Cerebellar cortex (tissue), 1 donor: Measurements from ENCODE around the gene COL4A1.

Experiments used
- DNase-seq: peaks from one replicate; pipeline ENCODE4 v3.0.0-alpha.2; 2015; ENCODE audit warnings: low spot score

The COL4A1 gene

DNA sequence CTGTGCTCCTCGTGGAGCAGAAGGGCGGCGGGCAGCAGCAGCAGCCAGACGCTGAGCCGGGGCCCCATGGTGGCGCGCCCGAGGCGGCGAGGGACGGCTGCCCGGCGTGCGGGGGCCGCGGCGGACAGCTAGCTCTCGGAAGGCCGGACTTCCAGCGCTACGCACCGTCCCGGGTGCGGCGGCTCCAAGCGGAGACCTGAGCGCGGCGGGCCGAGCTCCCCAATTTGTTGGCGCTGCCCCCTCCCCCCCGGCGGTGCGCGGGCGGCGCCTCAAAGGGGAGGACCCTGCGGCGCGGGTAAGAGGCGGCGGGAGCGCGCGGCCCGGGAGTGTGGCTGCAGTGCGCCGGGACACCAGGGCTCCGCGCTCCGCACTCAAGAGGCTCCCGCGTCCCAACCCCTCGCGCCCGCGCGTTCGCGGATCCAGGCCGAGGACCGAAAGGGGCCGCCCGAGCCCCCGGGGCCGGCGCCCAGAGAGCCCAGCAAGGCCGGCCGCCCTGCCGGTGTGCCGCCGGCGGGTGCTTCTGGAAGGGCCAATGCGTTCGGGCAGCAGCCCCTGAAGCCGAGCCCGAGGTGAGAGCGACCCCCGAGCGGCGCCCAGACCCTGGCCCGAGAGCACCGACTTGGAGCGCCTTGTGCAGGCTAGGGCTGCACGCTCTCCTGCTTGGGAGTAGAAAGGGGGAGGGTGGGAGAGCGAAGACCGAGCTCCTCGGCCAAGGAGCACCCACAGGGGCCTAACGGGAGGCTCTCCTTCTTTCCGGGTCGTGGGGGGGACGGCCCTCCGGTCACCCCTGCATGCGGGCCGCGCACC is at the start of gene COL4A1, which contains the start of gene COL4A2:
COL4A1 (minus strand) TSS at position 198 of the 807 bp plus-strand sequence; CDS start at position 68, 130 bp downstream.
COL4A2 (plus strand) TSS at position 325 of the 807 bp plus-strand sequence. CDS start 620 bp downstream, outside the sequence.
- DNase-seq, result no peak

DNA sequence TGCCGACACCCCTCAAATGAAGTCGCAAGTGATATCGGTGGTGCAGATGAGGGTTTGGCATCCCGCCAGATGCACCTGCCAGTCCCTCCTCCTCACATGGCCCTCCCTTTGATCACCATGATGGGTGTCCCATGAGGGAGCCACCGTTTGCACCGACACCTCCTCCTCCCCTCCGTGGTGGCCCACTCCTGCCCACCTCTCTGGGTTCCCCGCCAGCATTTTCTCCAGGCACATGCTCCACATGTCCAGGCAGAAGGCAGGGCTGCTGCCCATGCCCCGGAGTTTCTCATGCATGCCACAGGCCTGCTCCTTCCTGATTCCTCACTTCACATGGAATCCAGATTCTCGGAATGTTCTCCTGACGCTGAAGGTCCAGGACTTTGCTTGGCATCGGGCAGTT is 49.4 kb upstream of the COL4A1 start:
- DNase-seq, result no peak

DNA sequence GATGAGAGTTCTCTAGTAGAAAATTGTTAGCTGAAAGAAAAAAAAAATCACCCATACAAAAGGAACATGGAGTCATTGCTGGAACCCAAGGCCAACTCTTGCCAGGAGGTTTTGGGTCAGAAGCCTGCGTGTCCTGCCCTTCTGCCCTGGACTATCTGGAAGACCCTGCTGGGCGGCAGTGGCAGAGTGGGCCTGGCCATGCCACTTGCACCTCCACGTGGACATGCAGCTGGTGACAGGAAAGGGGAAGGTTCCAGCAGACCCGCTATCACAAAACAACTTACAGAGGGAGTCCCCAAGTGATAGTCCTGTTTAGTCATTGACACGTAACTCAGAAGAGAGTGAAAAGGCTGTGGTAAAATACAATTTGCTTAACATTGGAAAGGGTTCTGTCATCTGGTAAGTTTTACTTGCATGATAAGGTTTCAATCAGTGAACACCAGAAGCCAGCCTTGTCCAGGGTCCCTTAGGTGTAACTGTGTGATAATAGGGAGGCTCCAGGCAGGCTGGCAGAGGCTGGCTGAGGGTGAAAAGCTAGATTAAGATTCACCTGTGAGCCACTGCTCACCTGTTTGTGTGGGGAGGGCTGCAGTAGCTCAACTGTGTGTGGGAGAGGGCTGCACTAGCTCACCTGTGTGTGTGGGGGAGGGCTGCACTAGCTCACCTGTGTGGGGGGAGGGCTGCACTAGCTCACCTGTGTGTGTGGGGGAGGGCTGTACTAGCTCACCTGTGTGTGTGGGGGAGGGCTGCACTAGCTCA is 47.9 kb upstream of the COL4A1 start:
- no peak for DNase-seq

DNA sequence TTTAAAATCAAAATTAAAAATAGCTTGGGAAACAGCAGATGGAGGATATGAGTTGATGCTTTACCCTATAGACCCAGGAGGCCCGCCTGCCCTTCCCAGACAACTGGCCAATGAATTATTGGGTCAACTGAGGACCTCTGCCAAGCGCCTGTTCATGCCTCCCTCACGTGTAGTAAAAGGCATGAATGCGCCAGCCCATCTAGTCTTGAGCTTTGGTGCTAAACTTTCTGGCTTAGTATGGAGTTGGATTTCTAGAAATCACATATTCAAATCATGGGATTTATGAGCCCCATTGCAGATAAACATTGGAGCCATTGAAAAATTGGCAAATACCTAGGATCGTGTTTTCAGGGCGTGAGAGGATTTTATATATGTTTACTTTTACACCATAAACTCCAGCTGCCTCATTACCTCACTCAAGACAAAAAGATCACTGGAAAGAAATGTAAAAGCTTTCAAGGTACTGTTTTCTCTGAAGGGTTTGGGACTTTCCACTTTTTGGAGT is 47.2 kb upstream of the COL4A1 start:
- no peak for DNase-seq

DNA sequence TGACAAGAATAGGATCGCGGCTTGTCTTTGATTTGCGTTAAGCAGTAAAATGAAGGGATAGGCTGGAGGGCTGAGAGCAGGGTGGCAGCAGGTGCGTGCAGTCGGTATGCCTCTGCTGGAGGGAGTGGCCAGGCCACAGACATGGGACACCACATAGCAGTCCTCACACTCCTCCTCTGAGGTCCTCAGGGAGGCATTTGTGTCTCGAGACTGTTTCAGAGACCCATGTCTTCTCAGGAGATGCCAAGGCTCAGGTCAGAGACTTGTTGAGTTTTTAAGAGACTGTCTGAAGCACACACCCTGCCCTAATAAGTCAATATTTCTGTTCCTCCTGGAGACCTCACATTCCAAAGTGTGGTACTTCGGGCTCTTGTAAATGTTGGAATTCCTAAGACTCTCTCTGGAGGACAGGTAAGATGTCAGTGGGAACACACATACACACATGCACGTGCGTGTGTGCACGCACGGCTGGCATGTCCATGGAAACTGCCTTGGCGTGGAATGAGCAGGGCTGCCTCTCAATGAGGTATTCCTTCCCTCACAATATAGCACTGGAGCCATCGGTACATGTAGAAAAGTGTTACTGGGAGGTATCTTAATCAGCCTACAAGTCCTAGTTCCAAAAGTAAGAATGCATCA is 46.5 kb upstream of the COL4A1 start:
- no peak for DNase-seq

DNA sequence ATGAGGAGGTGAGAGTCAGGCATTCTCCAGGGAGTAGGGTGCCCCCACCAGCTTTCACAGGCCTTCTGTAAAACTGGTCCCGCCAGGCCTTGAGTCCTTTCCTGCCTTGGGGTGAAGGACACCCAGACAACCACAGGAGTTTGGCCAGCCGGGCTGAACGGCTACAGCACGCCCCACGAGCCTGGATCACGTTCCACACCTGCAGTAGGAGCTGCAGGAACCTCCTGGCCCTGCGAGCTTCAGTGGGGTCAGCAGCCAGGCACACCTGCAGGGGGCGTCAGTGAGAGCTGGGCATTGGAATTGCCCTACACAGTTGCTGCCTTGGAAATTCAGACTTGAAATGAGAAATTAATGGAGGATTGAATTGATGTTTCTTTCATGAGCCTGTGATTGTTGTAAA is 45.8 kb upstream of the COL4A1 start:
- DNase-seq, result no peak

DNA sequence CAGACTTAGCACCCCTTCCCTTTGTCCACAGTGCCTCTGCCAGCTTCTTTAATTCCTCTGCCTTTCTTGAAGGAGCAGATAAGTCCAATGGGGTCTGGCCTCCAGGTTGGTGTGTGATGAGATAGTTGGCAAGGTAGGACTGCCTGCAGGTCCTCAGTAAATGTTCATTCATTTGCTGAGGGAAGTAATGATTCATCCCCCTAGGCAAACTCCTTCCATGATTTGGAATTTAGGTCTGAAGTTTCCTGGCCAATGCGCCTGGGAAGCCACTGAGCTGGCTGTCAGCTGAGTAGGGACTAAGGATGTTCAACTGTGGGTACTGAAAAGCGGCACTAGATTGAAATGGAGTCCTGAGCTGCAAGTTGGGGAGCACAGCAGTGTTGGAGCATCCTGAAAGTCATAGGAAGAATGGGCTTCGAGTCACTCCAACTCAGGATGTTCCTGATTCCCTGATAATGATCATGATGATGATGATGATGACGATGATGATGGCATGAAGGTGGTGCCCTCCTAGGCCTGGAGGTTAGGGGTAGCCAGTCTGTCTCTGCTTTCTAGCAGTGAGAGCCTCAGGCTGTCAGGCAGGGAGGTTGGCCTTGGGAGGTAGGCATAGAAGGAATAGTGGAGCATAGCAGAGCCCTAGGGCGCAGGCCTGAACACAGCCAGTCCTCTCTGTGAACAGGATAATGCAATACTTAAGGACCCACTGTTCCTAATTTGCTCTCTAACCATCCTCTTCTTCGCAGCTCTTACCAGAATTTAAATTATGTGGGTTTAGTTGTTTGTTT is 44.9 kb upstream of the COL4A1 start:
- DNase-seq, result no peak

DNA sequence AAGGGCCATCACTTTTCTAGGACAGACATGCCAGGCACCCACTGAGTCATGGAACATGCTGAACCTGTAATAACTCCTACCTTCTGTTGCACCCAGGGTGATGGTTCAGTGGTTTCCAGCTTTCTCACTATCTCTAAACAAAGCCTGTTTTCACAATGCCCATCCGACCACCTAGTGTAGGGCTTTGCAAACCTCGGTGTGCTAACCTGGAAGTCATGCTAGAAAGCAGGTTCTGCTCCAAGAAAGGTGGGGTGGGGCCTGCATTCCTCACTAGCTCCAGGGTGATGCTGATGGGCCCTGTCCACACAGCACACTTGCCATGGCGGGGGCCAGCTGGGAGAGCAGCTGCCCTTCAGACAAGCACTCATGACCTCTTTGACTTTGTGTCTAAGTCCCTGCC is 43.6 kb upstream of the COL4A1 start:
- DNase-seq, result no peak

DNA sequence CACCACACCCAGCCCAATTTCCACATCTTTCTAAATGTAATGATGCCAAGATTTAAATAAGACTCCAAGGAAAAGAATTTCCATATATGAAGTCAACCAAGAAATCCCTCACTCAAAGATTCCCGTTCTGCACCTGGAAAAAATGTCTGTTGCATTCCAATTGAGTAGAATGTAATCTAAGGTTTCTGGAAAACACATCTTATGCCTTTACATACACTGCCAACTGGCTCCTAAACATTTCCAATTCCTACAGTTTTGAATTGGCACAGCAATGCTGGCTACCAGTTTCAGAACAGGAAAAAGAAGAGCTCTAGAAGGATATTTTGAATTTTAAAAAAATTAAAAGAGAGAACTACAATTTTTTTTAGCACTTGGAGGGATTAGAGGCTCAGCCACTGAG is 43.1 kb upstream of the COL4A1 start:
- DNase-seq, result no peak

DNA sequence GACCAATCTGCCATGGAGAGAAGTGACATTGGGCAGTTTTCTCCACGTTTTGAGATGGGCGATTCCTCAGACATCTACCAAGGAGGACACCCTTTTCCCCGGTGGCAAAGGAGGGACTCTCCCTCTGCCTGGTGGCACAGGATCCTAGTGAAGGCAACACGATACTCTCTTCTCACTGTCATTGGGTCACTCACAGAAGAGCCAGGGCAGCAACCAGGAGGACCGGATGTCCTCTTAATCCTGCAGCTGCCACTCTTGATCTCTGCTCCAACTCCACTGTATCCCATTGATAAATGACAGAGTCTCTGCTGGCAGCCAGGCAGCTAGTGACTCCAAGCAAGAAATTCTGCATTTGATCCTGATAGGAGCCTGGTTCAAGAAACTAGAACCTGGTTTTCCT is 42.3 kb upstream of the COL4A1 start:
- no peak for DNase-seq

DNA sequence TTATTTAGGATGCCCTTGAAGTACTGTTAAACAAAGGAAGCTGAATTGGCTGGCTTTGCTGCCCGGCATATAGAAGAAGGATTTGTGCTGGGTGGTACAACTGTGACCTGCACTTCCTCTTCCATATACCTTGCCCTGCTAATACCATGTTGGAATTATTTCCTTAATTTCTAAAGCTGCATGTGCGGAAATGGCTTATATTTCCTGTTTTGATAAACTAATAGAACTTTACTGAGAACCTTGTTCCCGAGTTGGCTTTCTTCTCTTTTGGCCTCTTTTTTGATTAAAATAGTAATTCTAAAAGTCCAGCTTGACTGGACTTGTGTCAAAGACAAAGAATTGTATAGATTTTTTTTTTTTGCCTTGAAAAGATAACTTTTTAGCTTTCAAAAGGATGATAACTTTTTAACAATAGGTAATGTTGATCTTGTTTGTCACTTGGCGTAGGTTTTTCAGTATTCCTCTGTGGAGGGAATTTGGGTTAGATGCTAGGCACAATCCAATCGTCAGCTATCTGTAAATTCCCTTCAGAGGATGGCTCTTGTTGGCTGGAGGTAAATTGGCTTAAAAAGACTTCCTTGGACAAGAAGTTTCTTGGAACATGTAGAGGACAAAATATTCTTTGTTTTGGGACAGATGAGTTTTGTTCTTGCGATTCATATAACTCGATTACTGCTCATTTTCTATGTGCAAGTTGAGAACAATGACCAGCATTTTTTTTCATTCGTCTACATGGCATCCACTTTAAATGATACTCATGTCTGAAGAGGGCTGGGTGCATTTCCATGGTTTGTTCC is 41.5 kb upstream of the COL4A1 start:
- no peak for DNase-seq

DNA sequence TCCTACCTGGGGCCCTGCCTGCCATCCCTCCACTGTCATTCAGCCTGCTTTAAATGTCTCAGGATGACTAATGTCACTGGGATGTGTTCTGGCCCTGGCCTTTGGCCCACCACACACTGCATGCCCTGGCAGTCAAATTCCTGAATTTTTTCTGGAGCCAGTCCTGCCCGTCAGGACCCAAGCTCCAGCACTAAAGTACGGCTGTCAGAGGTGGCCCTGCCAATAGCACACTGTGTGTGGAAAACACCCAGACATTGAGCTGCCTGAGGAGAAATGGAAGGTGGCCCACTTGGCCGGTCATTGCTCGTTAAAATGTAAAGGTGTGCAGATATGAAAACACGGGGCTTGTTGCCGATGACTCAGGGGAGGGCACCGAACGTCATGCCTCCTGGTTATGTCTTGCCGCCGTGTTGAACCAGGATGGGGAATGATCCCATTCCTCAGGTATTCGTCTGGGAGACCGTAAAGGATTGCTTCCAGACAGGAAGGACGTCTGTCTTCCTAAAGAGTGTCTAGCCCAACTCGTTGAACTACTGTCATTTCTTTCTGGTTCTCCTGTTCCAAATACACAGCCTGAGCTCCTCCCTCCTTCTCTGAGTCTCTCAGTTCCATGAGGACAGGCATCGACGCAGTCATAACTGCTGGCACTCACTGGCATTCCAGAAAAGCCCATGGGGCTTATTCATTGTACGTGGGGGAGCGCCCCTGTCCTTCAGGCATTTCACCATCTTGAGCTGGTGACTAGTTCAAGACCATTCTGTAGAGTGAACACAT is 40.8 kb upstream of the COL4A1 start:
- no peak for DNase-seq

DNA sequence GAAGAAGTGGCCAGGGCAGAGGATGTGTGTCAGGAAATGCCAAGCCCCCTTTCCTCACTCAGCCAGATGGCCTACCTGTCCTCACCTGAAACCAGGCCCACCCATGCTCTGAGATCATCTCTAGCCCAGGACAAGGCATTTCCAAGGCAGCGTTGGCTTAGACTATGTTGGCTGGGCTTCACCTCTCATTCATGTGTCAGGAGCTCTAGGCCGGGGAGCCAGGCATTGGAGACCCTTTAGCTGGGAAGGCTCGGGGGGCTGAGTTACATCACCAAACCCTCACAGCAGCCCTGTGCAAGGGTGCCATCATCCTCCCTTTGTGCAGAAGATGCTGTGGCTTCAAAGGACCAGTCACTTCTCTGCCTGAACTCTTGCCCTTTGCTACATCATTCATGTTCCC is 40.1 kb upstream of the COL4A1 start:
- no peak for DNase-seq

DNA sequence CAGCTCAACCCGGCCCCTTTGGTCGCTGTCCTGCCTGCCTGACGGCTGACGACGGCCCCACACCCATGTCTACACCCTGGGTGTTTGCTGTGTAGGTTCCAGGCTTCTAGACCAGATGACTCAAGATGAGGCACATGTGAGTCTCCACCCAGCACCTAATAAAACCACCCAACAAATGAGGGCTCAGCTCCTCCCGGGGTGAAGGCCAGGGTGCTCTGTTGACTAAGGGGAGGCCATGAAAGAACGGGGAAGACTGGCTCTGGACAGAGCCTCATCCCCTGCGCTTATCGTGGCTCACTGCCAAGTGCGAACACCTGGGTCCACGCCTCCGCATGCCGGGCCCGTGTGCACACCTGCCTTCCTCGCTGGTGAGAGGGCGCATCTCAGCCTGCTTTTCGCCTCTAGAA is 39.7 kb upstream of the COL4A1 start:
- no peak for DNase-seq

DNA sequence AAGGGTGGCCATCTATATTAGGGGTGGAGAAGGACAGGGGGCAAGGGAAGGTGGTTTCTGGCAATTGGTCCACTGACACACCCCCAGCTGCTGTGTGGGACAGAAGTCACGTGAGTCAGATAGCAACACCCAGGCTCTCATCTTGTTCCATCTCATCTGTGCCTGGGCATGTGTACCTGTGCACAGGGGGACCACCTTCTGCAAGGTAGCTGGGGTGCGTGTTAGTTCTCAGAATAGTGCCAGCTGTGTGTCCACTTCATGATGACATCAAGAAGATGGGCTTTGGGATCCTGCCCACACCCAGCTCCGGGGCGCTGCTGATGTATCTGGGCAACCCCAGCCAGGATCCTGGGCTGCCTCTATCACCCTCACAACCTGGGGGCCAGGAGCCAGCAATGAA is 38.7 kb upstream of the COL4A1 start:
- DNase-seq, result no peak

DNA sequence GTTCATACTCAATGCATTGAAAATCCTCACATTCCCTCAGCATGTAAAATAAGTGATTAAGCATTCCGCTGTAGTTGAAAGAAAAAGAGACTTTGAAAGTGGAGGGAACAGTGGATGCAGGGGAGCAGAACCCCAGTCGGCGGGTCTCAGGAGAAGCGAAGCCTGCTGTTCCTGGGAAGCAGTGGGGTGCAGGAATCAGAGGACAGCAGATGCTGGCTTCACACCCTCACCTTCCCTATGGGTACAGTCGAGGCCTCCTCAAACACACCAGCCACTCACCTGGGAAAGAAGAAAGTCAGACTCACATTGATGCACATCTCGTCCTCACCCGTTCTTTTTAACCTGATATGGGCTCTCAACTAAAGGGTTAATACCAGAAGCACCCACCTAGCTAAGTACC is 38.3 kb upstream of the COL4A1 start:
- DNase-seq, result no peak

DNA sequence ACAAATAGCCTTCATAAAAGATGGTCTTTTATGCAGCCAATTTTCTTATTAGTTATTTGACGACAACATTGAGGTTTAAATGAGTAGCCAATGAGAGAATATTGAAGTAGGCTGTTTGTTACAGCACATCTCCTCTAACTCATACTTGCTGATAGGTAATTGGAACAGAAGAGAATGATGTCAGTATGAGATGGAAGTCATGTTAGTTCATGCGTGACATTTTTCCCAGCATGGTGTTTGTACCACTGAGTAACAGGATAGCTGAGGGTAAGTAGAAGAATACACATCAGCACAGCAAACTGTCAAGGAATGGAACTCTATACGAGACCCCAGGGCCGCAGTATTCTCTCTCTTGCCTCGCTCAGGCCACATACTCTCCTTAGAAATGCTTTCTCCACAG is 37.4 kb upstream of the COL4A1 start:
- no peak for DNase-seq

DNA sequence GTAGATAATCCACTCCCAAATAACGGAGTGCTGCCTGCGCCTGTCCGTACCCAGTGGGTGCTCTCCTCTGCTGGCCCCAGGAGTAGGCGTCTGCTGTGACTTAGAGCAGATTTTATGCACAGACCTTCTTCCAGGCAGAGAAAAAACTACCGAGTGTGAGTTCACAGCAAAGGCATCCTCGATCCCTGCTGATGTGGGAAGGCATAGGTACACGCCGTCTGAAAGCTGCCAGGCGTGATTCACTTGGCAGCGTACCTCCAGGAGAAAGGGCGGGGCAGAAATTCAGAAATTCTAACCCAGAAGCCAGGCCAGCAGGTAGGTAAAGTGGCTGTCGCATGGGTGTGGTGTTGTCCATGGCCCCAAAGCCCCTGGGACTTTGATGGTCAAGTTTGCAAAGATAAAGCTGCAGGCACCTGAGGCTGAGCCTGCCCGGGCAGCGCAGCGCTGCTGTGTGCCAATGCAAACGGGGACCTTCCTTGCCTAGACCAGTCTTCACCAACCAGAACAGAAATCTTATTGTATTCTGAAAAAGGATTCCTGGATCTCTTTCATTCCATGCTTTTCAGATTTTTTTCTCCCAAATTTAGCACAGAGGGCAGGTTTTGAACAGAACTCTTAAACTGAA is 36.4 kb upstream of the COL4A1 start:
- no peak for DNase-seq

DNA sequence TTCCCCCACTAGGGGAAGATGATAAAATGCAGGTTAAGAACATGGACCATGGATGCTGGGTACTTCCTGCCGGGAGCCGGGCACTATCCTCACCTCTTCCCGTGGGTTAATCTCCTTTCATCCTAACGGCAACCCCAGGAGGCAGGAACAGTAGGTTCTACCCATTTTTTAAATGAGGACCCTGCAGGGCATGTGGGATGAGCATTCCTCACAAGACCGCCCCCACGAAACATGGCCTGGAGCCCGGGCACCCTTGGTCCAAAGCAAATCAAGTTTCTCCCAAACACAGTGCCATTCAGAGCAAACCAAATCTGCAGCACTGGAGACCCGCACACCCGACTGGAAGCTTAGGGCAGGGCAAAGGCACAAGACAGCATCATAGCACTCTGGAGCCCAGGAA is 35.5 kb upstream of the COL4A1 start:
- no peak for DNase-seq
